Loucy (cell line): ENCODE data around the gene RNF40.

Source experiments
- CTCF ChIP-seq: fragments of 200-600 bp; sonication (generic); conservative IDR thresholded peaks from 2 replicates; pipeline ENCODE4 v1.5.1; 2014; ENCODE audit warnings: mild to moderate bottlenecking, antibody characterized with exemption, low read length
- EZH2phosphoT487 ChIP-seq: fragments of 200-600 bp; IDR thresholded peaks from 2 replicates; pipeline ENCODE4 v1.6.1; 2018; ENCODE audit warnings: antibody characterized with exemption, mild to moderate bottlenecking, moderate library complexity, borderline replicate concordance

- no peak for TF ChIP-seq CTCF
- TF ChIP-seq EZH2phosphoT487 = no peak
Observed at GRCh38 chr16:30756781-30757100, 5.4 kb upstream of the RNF40 start.
